Suprapubic skin (tissue), 4 donors: Measurements from ENCODE around the gene HMGB4. TPM values are rescaled to one million over a fixed set of nuclear protein-coding genes. Genes with fewer than 3 reads are reported as not detected.

Experiments
- DNase-seq, 2 donors: peaks; one replicate each; pipeline ENCODE4 v3.0.0-alpha.2; 2019; ENCODE audit warnings: low spot score in 2 of 2
- H3K27ac ChIP-seq: fragments of 200-600 bp; sonication (generic); one replicate; pipeline ENCODE4 v1.5.1; 2019
- H3K27me3 ChIP-seq: fragments of 200-600 bp; sonication (generic); one replicate; pipeline ENCODE4 v1.5.1; 2019
- H3K36me3 ChIP-seq: fragments of 200-600 bp; sonication (generic); one replicate; pipeline ENCODE4 v1.5.1; 2019
- H3K4me1 ChIP-seq: fragments of 200-600 bp; sonication (generic); one replicate; pipeline ENCODE4 v1.5.1; 2019
- H3K4me3 ChIP-seq: fragments of 200-600 bp; sonication (generic); one replicate; pipeline ENCODE4 v1.5.1; 2019; ENCODE audit warnings: mild to moderate bottlenecking
- H3K9me3 ChIP-seq: fragments of 200-600 bp; sonication (generic); one replicate; pipeline ENCODE4 v1.5.1; 2019
- CTCF ChIP-seq, 2 donors: fragments of 200-600 bp in 1 of 2; fragments of 450-650 bp in 1 of 2; sonication (generic) in 1 of 2; IDR thresholded peaks; one replicate each; pipeline ENCODE4 v1.5.1; 2016 to 2019; ENCODE audit warnings: antibody characterized with exemption in 2 of 2, mild to moderate bottlenecking in 1 of 2, moderate library complexity in 1 of 2
- EP300 ChIP-seq: sonication (generic); formaldehyde crosslinking; IDR thresholded peaks from one replicate; pipeline ENCODE4 v1.6.1; 2017; ENCODE audit warnings: antibody characterized with exemption
- POLR2A ChIP-seq, 2 donors: fragments of 450-650 bp; IDR thresholded peaks; one replicate each; pipeline ENCODE4 v1.6.1; 2017; ENCODE audit warnings: antibody characterized with exemption in 2 of 2, mild to moderate bottlenecking in 2 of 2, moderate library complexity in 2 of 2
- POLR2AphosphoS5 ChIP-seq, 3 donors: sonication (generic); formaldehyde crosslinking; IDR thresholded peaks; one replicate each; pipeline ENCODE4 v1.6.1; 2017; ENCODE audit warnings: antibody characterized with exemption in 3 of 3
- WGBS: methylation state at CpG from one replicate; pipeline ENCODE4 v1.1.5; 2018; 5-methylcytosine and 5-hydroxymethylcytosine counted together
- total RNA-seq, 4 donors: library from RNA; depleted of rRNA; stranded (reverse); fragments of >200 nt; gene quantifications; one replicate each; pipeline ENCODE4 v1.1.0, GENCODE V29; 2016

Gene HMGB4
- total RNA-seq, 4 donors from 2014 or later, result not detected

GRCh38 chr1:33905241-33905640, 41.4 kb downstream of the HMGB4 start:
- no peak for TF ChIP-seq EP300
- no peak for TF ChIP-seq POLR2AphosphoS5 (IDR thresholded peaks at IDR 0.05)
- DNase-seq, result no peak
- H3K9me3 ChIP-seq, result no peaks in the 10 kb centered on the region
- H3K4me3 ChIP-seq, result no peak overlapping the region
- no peaks in the 10 kb centered on the region for H3K4me1 ChIP-seq
- H3K36me3 ChIP-seq, result no peaks in the 10 kb centered on the region
- no peak overlapping the region for H3K27ac ChIP-seq
- 71% methylated on average over 3 of the region's 3 CpGs for WGBS
- H3K27me3 ChIP-seq, result no peaks in the 10 kb centered on the region

GRCh38 chr1:33906156-33906555, 42.3 kb downstream of the HMGB4 start:
- H3K27me3 ChIP-seq, result no peaks in the 10 kb centered on the region
- H3K4me3 ChIP-seq, result no peak overlapping the region
- DNase-seq, result no peak
- H3K9me3 ChIP-seq, result no peaks in the 10 kb centered on the region
- H3K4me1 ChIP-seq, result no peaks in the 10 kb centered on the region
- 39% methylated on average over 1 of the region's 1 CpG for WGBS
- TF ChIP-seq CTCF (IDR thresholded peaks at IDR 0.05), result no peak
- TF ChIP-seq POLR2AphosphoS5 (IDR thresholded peaks at IDR 0.05), result no peak
- TF ChIP-seq EP300, result no peak
- TF ChIP-seq POLR2A (IDR thresholded peaks at IDR 0.05), result no peak
- H3K36me3 ChIP-seq, result no peaks in the 10 kb centered on the region
- no peak overlapping the region for H3K27ac ChIP-seq

GRCh38 chr1:33908324-33908956, 44.6 kb downstream of the HMGB4 start:
- Histone ChIP-seq H3K27ac (no peak overlapping the region), H3K36me3 (no peaks in the 10 kb centered on the region), H3K4me1 (no peaks in the 10 kb centered on the region), H3K4me3 (no peak overlapping the region), H3K27me3 (peaks cover 4% of the 10 kb centered on the region), H3K9me3 (no peaks in the 10 kb centered on the region)
- DNase-seq, result no peak
- no peak for TF ChIP-seq POLR2AphosphoS5 (IDR thresholded peaks at IDR 0.05)
- WGBS, result 81% methylated on average over 11 of the region's 11 CpGs
